GM12891 (cell line): ENCODE data around the gene APOBEC3A.
"Not testable (repeated sequence)": the region's sequence is repeated elsewhere in the genome, so short reads cannot be mapped to it uniquely, and the experiment has no call there.

Source experiments
- PAX5 ChIP-seq: IDR thresholded peaks from 2 replicates; pipeline ENCODE4 v1.6.1; 2011; ENCODE audit warnings: low read length, moderate library complexity, mild to moderate bottlenecking; ENCODE audit not compliant: insufficient read depth, severe bottlenecking
- POLR2A ChIP-seq: IDR thresholded peaks from 2 replicates; pipeline ENCODE4 v1.6.1; 2011; ENCODE audit warnings: low read depth, low read length, control low read depth
- POLR2AphosphoS5 ChIP-seq: IDR thresholded peaks from 2 replicates; pipeline ENCODE4 v1.6.1; 2011; ENCODE audit warnings: low read depth, low read length, control low read depth
- TAF1 ChIP-seq: IDR thresholded peaks from 2 replicates; pipeline ENCODE4 v1.6.1; 2011; ENCODE audit warnings: low read depth, low read length, control low read depth

DNA sequence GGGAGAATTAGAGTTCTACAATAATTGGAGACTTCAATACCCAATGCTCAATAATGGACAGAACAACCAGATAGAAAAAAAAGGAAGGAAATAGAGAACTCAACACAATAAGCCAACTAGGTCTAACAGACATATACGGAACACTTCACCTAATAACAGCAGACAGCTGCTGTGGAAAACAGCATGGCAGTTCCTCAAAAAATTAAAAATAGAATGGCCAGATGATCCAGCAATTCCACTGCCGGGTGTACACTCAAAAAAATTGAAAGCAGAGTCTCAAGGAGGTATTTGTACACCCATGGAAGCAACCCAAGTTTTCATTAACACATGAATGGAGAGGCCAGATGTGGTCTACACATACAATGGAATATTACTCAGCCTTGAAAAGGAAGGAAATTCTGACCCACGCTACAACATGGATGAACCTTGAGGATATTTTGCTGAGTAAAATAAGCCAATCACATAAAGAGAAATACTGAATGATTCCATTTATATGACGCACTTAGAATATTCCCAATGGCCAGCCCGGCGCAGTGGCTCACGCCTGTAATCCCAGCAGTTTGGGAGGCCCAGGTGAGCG lies 51.0 kb downstream of the APOBEC3A start:
- TF ChIP-seq POLR2A, POLR2AphosphoS5, PAX5, TAF1: not testable (repeated sequence)
